SHP77 treated with DMSO at 0.1 percent for 48 hours (cell line): Measurements from ENCODE around the gene CCDC188.
"Not testable (repeated sequence)": the region's sequence is repeated elsewhere in the genome, so short reads cannot be mapped to it uniquely, and the experiment has no call there.

Experiments
- DNase-seq: peaks from one replicate; lab custom pipeline; 2025; lab: John Stamatoyannopoulos, UW

The CCDC188 gene

GRCh38 chr22:20169253-20169822 lies 18.5 kb upstream of the CCDC188 start:
- DNase-seq: no peak

- DNase-seq: no peak
Observed at GRCh38 chr22:20167643-20168322, 16.9 kb upstream of the CCDC188 start.

- no peak for DNase-seq
Observed at GRCh38 chr22:20166703-20167102, 15.8 kb upstream of the CCDC188 start.

GRCh38 chr22:20165913-20166312 lies 15.1 kb upstream of the CCDC188 start:
- no peak for DNase-seq

- no peak for DNase-seq
Observed at GRCh38 chr22:20165421-20165820, 14.6 kb upstream of the CCDC188 start.

- DNase-seq: no peak
Observed at GRCh38 chr22:20164863-20165262, 14.0 kb upstream of the CCDC188 start.

GRCh38 chr22:20160041-20160440 lies 9.2 kb upstream of the CCDC188 start:
- DNase-seq: no peak

- not testable (repeated sequence) for DNase-seq
Observed at GRCh38 chr22:20159531-20159930, 8.7 kb upstream of the CCDC188 start.

- no peak for DNase-seq
Observed at GRCh38 chr22:20159076-20159475, 8.2 kb upstream of the CCDC188 start.

GRCh38 chr22:20158391-20159036 lies 7.7 kb upstream of the CCDC188 start:
- no peak for DNase-seq

GRCh38 chr22:20157430-20158183 lies 6.8 kb upstream of the CCDC188 start:
- DNase-seq: no peak

- DNase-seq: peak; percentile 9
Observed at GRCh38 chr22:20156611-20157429, 6.0 kb upstream of the CCDC188 start.

GRCh38 chr22:20156042-20156389 lies 5.2 kb upstream of the CCDC188 start:
- no peak for DNase-seq

- peak; percentile 54 for DNase-seq
Observed at GRCh38 chr22:20155330-20156041, 4.6 kb upstream of the CCDC188 start.

GRCh38 chr22:20154602-20155187 lies 3.8 kb upstream of the CCDC188 start:
- no peak for DNase-seq

- DNase-seq: no peak
Observed at GRCh38 chr22:20153945-20154344, 3.1 kb upstream of the CCDC188 start.

GRCh38 chr22:20152464-20152890 lies 1.6 kb upstream of the CCDC188 start:
- no peak for DNase-seq

GRCh38 chr22:20151276-20151588 lies 377 bp upstream of the CCDC188 start:
- DNase-seq: no peak

GRCh38 chr22:20149257-20150250 lies 1.3 kb downstream of the CCDC188 start:
- DNase-seq: no peak

GRCh38 chr22:20148414-20148813 lies 2.4 kb downstream of the CCDC188 start:
- no peak for DNase-seq
